T-helper 9 cell (primary cell): ENCODE measurements around the gene NID1.
"Not testable (repeated sequence)": the region's sequence is repeated elsewhere in the genome, so short reads cannot be mapped to it uniquely, and the experiment has no call there.

Source experiments
- DNase-seq: peaks from one replicate; pipeline ENCODE4 v3.0.0-alpha.2; 2020

The NID1 gene

DNA sequence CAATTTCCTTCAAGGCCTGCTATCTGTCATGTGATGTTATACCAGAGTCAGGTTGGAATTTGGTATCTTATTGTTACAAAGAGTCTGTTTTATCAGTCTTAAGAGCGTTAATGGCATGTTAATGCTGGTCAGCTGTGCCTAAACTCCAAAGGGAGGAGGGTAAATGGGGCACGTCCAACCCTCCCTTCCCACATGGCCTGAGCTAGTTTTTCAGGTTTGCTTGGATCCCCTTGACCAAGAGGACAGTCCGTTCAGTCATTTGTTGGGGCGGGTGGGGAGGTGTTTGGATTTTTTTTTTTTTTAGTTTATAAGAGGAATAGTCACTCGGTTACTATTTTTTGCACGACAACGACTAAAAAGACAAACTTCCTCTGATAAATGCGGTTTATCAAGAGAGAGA, 134.3 kb downstream of the NID1 start:
- DNase-seq: no peak

DNA sequence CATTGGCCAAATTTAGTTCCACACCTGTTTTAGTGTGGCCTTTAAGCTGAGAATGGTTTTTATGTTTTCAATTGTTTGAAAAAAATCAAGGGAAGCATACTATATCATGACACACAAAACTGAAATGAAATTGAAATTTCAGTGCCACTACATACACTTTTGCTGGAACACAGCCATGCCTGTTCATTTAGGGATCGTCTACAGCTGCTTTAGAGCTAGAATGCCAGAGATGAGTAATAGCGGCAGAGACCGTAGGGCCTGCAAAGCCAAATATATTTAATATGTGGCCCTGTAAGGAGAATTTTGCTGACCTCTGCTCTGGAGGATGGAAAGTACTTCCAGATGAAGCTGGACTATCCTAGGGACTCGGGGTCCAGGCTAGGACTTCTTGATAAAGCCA, 135.7 kb downstream of the NID1 start:
- DNase-seq: no peak

DNA sequence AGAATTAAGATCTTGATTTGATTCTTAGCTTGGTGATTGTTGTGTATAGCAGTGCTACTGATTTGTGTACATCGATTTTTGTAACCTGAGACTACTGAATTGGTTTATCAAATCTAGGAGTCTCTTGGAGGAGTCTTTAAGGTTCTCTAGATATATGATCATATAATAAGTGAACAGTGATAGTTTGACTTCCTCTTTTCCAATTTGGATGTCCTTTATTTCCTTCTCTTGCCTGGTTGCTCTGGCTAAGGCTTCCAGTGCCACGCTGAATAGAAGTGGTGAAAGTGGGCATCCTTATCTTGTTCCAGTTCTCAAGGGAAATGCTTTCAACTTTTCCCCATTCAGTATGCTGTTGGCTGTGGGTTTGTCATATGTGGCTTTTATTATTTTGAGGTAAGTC, 136.7 kb downstream of the NID1 start:
- DNase-seq: no peak

DNA sequence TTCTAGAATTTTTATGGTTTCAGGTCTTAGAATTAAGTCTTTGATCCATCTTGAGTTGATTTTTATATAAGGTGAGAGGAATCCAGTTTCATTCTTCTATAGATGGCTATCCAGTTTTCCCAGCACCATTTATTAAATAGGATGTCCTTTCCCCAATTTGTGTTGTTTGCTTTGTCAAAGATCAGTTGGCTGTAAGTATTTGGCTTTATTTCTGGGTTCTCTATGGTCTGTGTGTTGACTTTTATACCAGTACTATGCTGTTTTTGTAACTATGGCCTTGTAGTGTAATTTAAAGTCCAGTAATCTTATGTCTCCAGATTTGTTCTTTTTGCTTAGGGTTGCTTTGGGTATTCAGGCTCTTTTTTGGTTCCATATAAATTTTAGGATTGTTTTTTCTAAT, 137.3 kb downstream of the NID1 start:
- DNase-seq: not testable (repeated sequence)
